Esophagus muscularis mucosa (tissue), 4 donors: ENCODE data around the gene CAMKK2. TPM values are rescaled to one million over a fixed set of nuclear protein-coding genes. Genes with fewer than 3 reads are reported as not detected.

Experiments used
- DNase-seq: peaks from one replicate; pipeline ENCODE4 v3.0.0-alpha.2; 2017; ENCODE audit errors: extremely low spot score
- H3K27ac ChIP-seq, 4 donors: fragments of 200-600 bp; sonication (generic); replicated peaks in 1 of 4; 1 replicate in 3 of 4; 2 replicates in 1 of 4; pipeline ENCODE4 v1.5.1; 2016 to 2019; ENCODE audit warnings: mild to moderate bottlenecking in 1 of 4
- H3K27me3 ChIP-seq, 4 donors: fragments of 200-600 bp; sonication (generic); one replicate each; pipeline versions ENCODE4 v1.5.1 to v1.6.0; 2016 to 2019
- H3K36me3 ChIP-seq, 4 donors: fragments of 200-600 bp; sonication (generic); one replicate each; pipeline ENCODE4 v1.5.1; 2016 to 2019
- H3K4me1 ChIP-seq, 4 donors: fragments of 200-600 bp; sonication (generic); one replicate each; pipeline ENCODE4 v1.5.1; 2016 to 2019
- H3K4me3 ChIP-seq, 4 donors: fragments of 200-600 bp; sonication (generic); 1 replicate in 2 of 4; 2 replicates in 2 of 4; pipeline ENCODE4 v1.5.1; 2016 to 2019; ENCODE audit warnings: mild to moderate bottlenecking in 4 of 4, moderate library complexity in 1 of 4
- H3K9me3 ChIP-seq, 4 donors: fragments of 200-600 bp; sonication (generic); 1 replicate in 3 of 4; 2 replicates in 1 of 4; pipeline ENCODE4 v1.5.1; 2016 to 2019
- CTCF ChIP-seq, 3 experiments: fragments of 200-600 bp in 2 of 3; fragments of 450-650 bp in 1 of 3; sonication (generic) in 2 of 3; IDR thresholded peaks; one replicate each; pipeline ENCODE4 v1.5.1; 2017 to 2019; ENCODE audit warnings: antibody characterized with exemption in 3 of 3, mild to moderate bottlenecking in 2 of 3, moderate library complexity in 1 of 3
- EP300 ChIP-seq: sonication (generic); formaldehyde crosslinking; IDR thresholded peaks from one replicate; pipeline ENCODE4 v1.6.1; 2017; ENCODE audit warnings: antibody characterized with exemption
- POLR2A ChIP-seq: fragments of 450-650 bp; IDR thresholded peaks from one replicate; pipeline ENCODE4 v1.6.1; 2017; ENCODE audit warnings: antibody characterized with exemption, moderate library complexity, mild to moderate bottlenecking, low read depth
- POLR2AphosphoS5 ChIP-seq, 2 donors: sonication (generic); formaldehyde crosslinking; IDR thresholded peaks; one replicate each; pipeline ENCODE4 v1.6.1; 2017; ENCODE audit warnings: antibody characterized with exemption in 2 of 2
- WGBS: methylation state at CpG from one replicate; pipeline ENCODE4 v1.1.5; 2018; 5-methylcytosine and 5-hydroxymethylcytosine counted together
- intact Hi-C: fragments of 100-400 bp; cut with DNase I; formaldehyde crosslinking; loops from one replicate; pipeline ENCODE4 v1.15.1; 2023
- total RNA-seq, 4 donors: library from RNA; depleted of rRNA; stranded (reverse); fragments of >200 nt; gene quantifications; one replicate each; pipeline versions ENCODE4 v1.1.0 to v1.2.1, GENCODE V29; 2016

The CAMKK2 gene
- total RNA-seq, 4 donors from 2014 or later, result 23.9 to 45.0 (median 37.4) TPM

- intact Hi-C loops, result no loop called here
- no peak for DNase-seq
- WGBS, result 93% methylated on average over 4 of the region's 4 CpGs
- Histone ChIP-seq H3K4me1 (peaks cover 2 to 17% (median 3%) of the 10 kb centered on the region in 4 donors), H3K9me3 (no peaks in the 10 kb centered on the region), H3K36me3 (peaks cover 41 to 100% (median 91%) of the 10 kb centered on the region in 4 donors), H3K27ac (no peak overlapping the region), H3K27me3 (no peaks in the 10 kb centered on the region), H3K4me3 (no peak overlapping the region)
- TF ChIP-seq POLR2AphosphoS5 (IDR thresholded peaks at IDR 0.05) (no peak), POLR2A (no peak), CTCF (IDR thresholded peaks at IDR 0.05) (no peak), EP300 (no peak)
These were observed 33.7 kb upstream of the CAMKK2 start for GRCh38 chr12:121330195-121330594.

GRCh38 chr12:121328620-121329019 is 32.1 kb upstream of the CAMKK2 start:
- TF ChIP-seq CTCF (IDR thresholded peaks at IDR 0.05) (no peak), POLR2AphosphoS5 (IDR thresholded peaks at IDR 0.05) (no peak), POLR2A (no peak), EP300 (no peak)
- no peaks in the 10 kb centered on the region for H3K27me3 ChIP-seq
- intact Hi-C loops, result no loop called here
- H3K4me1 ChIP-seq, result peaks cover 0 to 12% (median 2%) of the 10 kb centered on the region in 4 donors
- peaks cover 41 to 100% (median 95%) of the 10 kb centered on the region in 4 donors for H3K36me3 ChIP-seq
- H3K9me3 ChIP-seq, result no peaks in the 10 kb centered on the region
- 94% methylated on average over 4 of the region's 4 CpGs for WGBS
- DNase-seq, result no peak
- H3K4me3 ChIP-seq, result no peak overlapping the region
- H3K27ac ChIP-seq, result no peak overlapping the region

- no peak overlapping the region for H3K27ac ChIP-seq
- H3K4me1 ChIP-seq, result peaks cover 0 to 12% (median 2%) of the 10 kb centered on the region in 4 donors
- no peaks in the 10 kb centered on the region for H3K27me3 ChIP-seq
- peaks cover 47 to 100% (median 92%) of the 10 kb centered on the region in 4 donors for H3K36me3 ChIP-seq
- no peak for DNase-seq
- intact Hi-C loops, result no loop called here
- H3K4me3 ChIP-seq, result no peak overlapping the region
- no peaks in the 10 kb centered on the region for H3K9me3 ChIP-seq
- 80% methylated on average over 17 of the region's 21 CpGs for WGBS
- TF ChIP-seq CTCF (IDR thresholded peaks at IDR 0.05) (no peak), POLR2A (no peak), EP300 (no peak), POLR2AphosphoS5 (IDR thresholded peaks at IDR 0.05) (no peak)
These were observed 30.6 kb upstream of the CAMKK2 start for GRCh38 chr12:121326996-121327674.

- Histone ChIP-seq H3K4me1 (peaks cover 0 to 12% (median 2%) of the 10 kb centered on the region in 4 donors), H3K36me3 (peaks cover 50 to 100% (median 90%) of the 10 kb centered on the region in 4 donors), H3K27me3 (no peaks in the 10 kb centered on the region), H3K9me3 (no peaks in the 10 kb centered on the region), H3K4me3 (no peak overlapping the region), H3K27ac (no peak overlapping the region)
- TF ChIP-seq POLR2AphosphoS5 (IDR thresholded peaks at IDR 0.05), result no peak
- TF ChIP-seq CTCF (IDR thresholded peaks at IDR 0.05), result no peak
- TF ChIP-seq EP300, result no peak
- no peak for TF ChIP-seq POLR2A
- 75% methylated on average over 5 of the region's 5 CpGs for WGBS
- intact Hi-C loops, result no loop called here
- DNase-seq, result no peak
These were observed 29.4 kb upstream of the CAMKK2 start for GRCh38 chr12:121325922-121326396.
